SK-N-SH (cell line): ENCODE measurements around the gene SLC12A9. TPM values are rescaled to one million over a fixed set of nuclear protein-coding genes. Genes with fewer than 3 reads are reported as not detected.

Source experiments
- CTCF ChIA-PET: fragments of 300-600, 350-600 bp; formaldehyde crosslinking; extraction: SDS; loops from one replicate; lab custom pipeline; 2021; lab: Yijun Ruan, JAX
- POLR2A ChIA-PET: fragments of 350-600 bp; sonication (Branson Sonifier 250); formaldehyde crosslinking; extraction: SDS; loops from one replicate; lab custom pipeline; 2020; ENCODE audit warnings: antibody characterized with exemption, inconsistent platforms; lab: Yijun Ruan, JAX
- DNase-seq: peaks from one replicate; pipeline ENCODE4 v3.0.0; 2012
- H2AFZ ChIP-seq: fragments of 200-600 bp; sonication (generic); 2 replicates; pipeline ENCODE4 v1.8.1; 2016; ENCODE audit warnings: antibody characterized with exemption, mild to moderate bottlenecking, low read depth
- H3F3A ChIP-seq: fragments of 200-600 bp; sonication (generic); replicated peaks from 2 replicates; pipeline ENCODE3; 2016; ENCODE audit warnings: antibody characterized with exemption, mild to moderate bottlenecking; ENCODE audit not compliant: insufficient read depth
- H3K27ac ChIP-seq, 2 experiments: fragments of 200-500 bp in 1 of 2; fragments of 200-600 bp in 1 of 2; sonication (Bioruptor generic) in 1 of 2; sonication (generic), shearing (Covaris generic) in 1 of 2; 2 replicates each; pipeline versions ENCODE4 v1.5.1 to v1.6.1; 2014 to 2016; ENCODE audit warnings: low read depth in 2 of 2, inconsistent platforms in 1 of 2, low read length in 1 of 2, mild to moderate bottlenecking in 1 of 2, mixed read lengths in 1 of 2
- H3K27me3 ChIP-seq: fragments of 200-600 bp; sonication (generic), shearing (Covaris generic); 2 replicates; pipeline ENCODE4 v1.6.1; 2016; ENCODE audit warnings: mixed run types; ENCODE audit not compliant: insufficient read depth
- H3K36me3 ChIP-seq, 2 experiments: fragments of 200-500 bp in 1 of 2; fragments of 200-600 bp in 1 of 2; sonication (Bioruptor generic) in 1 of 2; sonication (generic) in 1 of 2; replicated peaks in 1 of 2; 2 replicates each; pipeline versions ENCODE3 to v1.5.1; 2014 to 2016; ENCODE audit warnings: low read length in 1 of 2, mild to moderate bottlenecking in 1 of 2; ENCODE audit not compliant: insufficient read depth in 2 of 2, control insufficient read depth in 1 of 2
- H3K4me1 ChIP-seq, 2 experiments: fragments of 200-500 bp in 1 of 2; fragments of 200-600 bp in 1 of 2; sonication (Bioruptor generic) in 1 of 2; sonication (generic), shearing (Covaris generic) in 1 of 2; 2 replicates each; pipeline versions ENCODE4 v1.5.1 to v1.6.1; 2014 to 2016; ENCODE audit warnings: low read depth in 1 of 2, low read length in 1 of 2, mixed run types in 1 of 2; ENCODE audit not compliant: insufficient read depth in 2 of 2, control insufficient read depth in 1 of 2
- H3K4me2 ChIP-seq: fragments of 200-600 bp; sonication (generic), shearing (Covaris generic); 2 replicates; pipeline ENCODE4 v1.6.1; 2017; ENCODE audit warnings: mixed run types
- H3K4me3 ChIP-seq, 2 experiments: fragments of 200-500 bp in 1 of 2; fragments of 200-600 bp in 1 of 2; sonication (Bioruptor generic) in 1 of 2; sonication (generic), shearing (Covaris generic) in 1 of 2; 2 replicates each; pipeline versions ENCODE4 v1.5.1 to v1.8.1; 2014 to 2016; ENCODE audit warnings: low read depth in 2 of 2, inconsistent platforms in 1 of 2, low read length in 1 of 2, mild to moderate bottlenecking in 1 of 2, mixed read lengths in 1 of 2, moderate library complexity in 1 of 2
- H3K79me2 ChIP-seq: fragments of 200-600 bp; sonication (generic); 2 replicates; pipeline ENCODE4 v1.8.1; 2017; ENCODE audit warnings: mild to moderate bottlenecking; ENCODE audit not compliant: insufficient read depth
- H3K9ac ChIP-seq: fragments of 200-600 bp; sonication (generic); 2 replicates; pipeline ENCODE4 v1.6.1; 2017; ENCODE audit warnings: mixed run types
- H3K9me2 ChIP-seq: fragments of 200-600 bp; sonication (generic); 2 replicates; pipeline ENCODE4 v1.6.1; 2017; ENCODE audit warnings: mixed run types
- H3K9me3 ChIP-seq: fragments of 200-600 bp; sonication (generic); 2 replicates; pipeline ENCODE4 v1.6.1; 2017; ENCODE audit warnings: mixed run types, mild to moderate bottlenecking, moderate library complexity
- H4K20me1 ChIP-seq: fragments of 200-600 bp; sonication (generic); 2 replicates; pipeline ENCODE4 v1.6.1; 2017; ENCODE audit warnings: mild to moderate bottlenecking, mixed run types; ENCODE audit not compliant: insufficient read depth
- CHD2 ChIP-seq: fragments of 150-350 bp; IDR thresholded peaks from 2 replicates; pipeline ENCODE4 v1.6.1; 2018; ENCODE audit warnings: low read length; ENCODE audit not compliant: partially characterized antibody
- CTCF ChIP-seq: fragments of 200-600 bp; sonication (generic); IDR thresholded peaks from 2 replicates; pipeline ENCODE4 v1.6.1; 2017; ENCODE audit warnings: antibody characterized with exemption, mild to moderate bottlenecking, moderate library complexity
- EP300 ChIP-seq, 2 experiments: IDR thresholded peaks; 2 replicates each; pipeline versions ENCODE4 v1.4.0 to v1.6.1; 2012; ENCODE audit warnings: borderline replicate concordance in 1 of 2, low read depth in 1 of 2, low read length in 1 of 2
- EZH2phosphoT487 ChIP-seq: fragments of 200-600 bp; sonication (generic); IDR thresholded peaks from 2 replicates; pipeline ENCODE4 v1.6.1; 2017; ENCODE audit warnings: low read depth, mixed run types, mild to moderate bottlenecking, antibody characterized with exemption, moderate library complexity, borderline replicate concordance
- FOXJ3 ChIP-seq: sonication (generic); formaldehyde crosslinking; IDR thresholded peaks from 2 replicates; pipeline ENCODE4 v1.5.1; 2020; ENCODE audit warnings: mild to moderate bottlenecking, missing genetic modification reagents
- GABPA ChIP-seq: IDR thresholded peaks from 2 replicates; pipeline ENCODE4 v1.4.0; 2012; ENCODE audit warnings: low read depth, mild to moderate bottlenecking
- IRF3 ChIP-seq: fragments of 150-350 bp; IDR thresholded peaks from 2 replicates; pipeline ENCODE4 v1.6.1; 2016; ENCODE audit warnings: mild to moderate bottlenecking, low read depth, low read length
- JUND ChIP-seq: IDR thresholded peaks from 2 replicates; pipeline ENCODE4 v1.4.0; 2012
- MAX ChIP-seq: IDR thresholded peaks from 2 replicates; pipeline ENCODE4 v1.4.0; 2012; ENCODE audit warnings: low read depth
- MEF2A ChIP-seq: IDR thresholded peaks from 2 replicates; pipeline ENCODE4 v1.4.0; 2012; ENCODE audit warnings: low read depth, borderline replicate concordance
- RAD21 ChIP-seq: IDR thresholded peaks from 2 replicates; pipeline ENCODE4 v1.6.1; 2012; ENCODE audit warnings: mild to moderate bottlenecking, low read length
- SIN3A ChIP-seq: IDR thresholded peaks from 2 replicates; pipeline ENCODE4 v1.6.1; 2012; ENCODE audit warnings: low read depth, mild to moderate bottlenecking, low read length, moderate library complexity, borderline replicate concordance
- TEAD4 ChIP-seq: IDR thresholded peaks from 2 replicates; pipeline ENCODE4 v1.4.0; 2012; ENCODE audit warnings: mild to moderate bottlenecking, borderline replicate concordance; ENCODE audit not compliant: insufficient read depth
- USF1 ChIP-seq: IDR thresholded peaks from 2 replicates; pipeline ENCODE4 v1.4.0; 2012; ENCODE audit warnings: low read depth, borderline replicate concordance
- USF2 ChIP-seq: fragments of 150-350 bp; IDR thresholded peaks from 2 replicates; pipeline ENCODE4 v1.6.1; 2017; ENCODE audit warnings: antibody characterized with exemption, low read length, low read depth, borderline replicate concordance
- YY1 ChIP-seq: IDR thresholded peaks from 2 replicates; pipeline ENCODE4 v1.4.0; 2012; ENCODE audit warnings: low read depth, mild to moderate bottlenecking
- ZBTB33 ChIP-seq: IDR thresholded peaks from 2 replicates; pipeline ENCODE4 v1.4.0; 2012; ENCODE audit warnings: low read depth, borderline replicate concordance
- WGBS: methylation state at CpG from one replicate; pipeline ENCODE4 v1.1.6; 2017; ENCODE audit warnings: low lambda C conversion rate; 5-methylcytosine and 5-hydroxymethylcytosine counted together
- polyA plus RNA-seq, 3 experiments: library from polyadenylated mRNA; depleted of rRNA; stranded (reverse); fragments of >200 nt; gene quantifications; 2 replicates each; pipeline ENCODE4 v1.2.3, GENCODE V29; 2012

The SLC12A9 gene
- polyA plus RNA-seq, 1 of the 3 experiments (the other 2 are of a cell fraction), result 29.7 TPM

GRCh38 chr7:100882201-100882600 lies 29.7 kb downstream of the SLC12A9 start (continued):
- no peak for TF ChIP-seq USF2
- TF ChIP-seq YY1, result no peak
- TF ChIP-seq, all 33 proteins: peak for 0

- peaks cover 14 to 16% of the 10 kb centered on the region in 2 experiments; a peak in 2 of 4 replicates for H3K4me1 ChIP-seq
- H3K9ac ChIP-seq, result no peak overlapping the region
- 97% methylated on average over 24 of the region's 24 CpGs for WGBS
- no peaks in the 10 kb centered on the region for H3K9me3 ChIP-seq
- peaks cover 45% of the 10 kb centered on the region for H4K20me1 ChIP-seq
- H3K36me3 ChIP-seq, result peaks cover 77 to 84% of the 10 kb centered on the region in 2 experiments
- CTCF ChIA-PET, result interaction anchor here (3.3 kb wide), 1 partner anchor 12 kb away, joined by 18 read pairs; the partner anchor contains the start of gene ACHE
- H3K9me2 ChIP-seq, result no peaks in the 10 kb centered on the region
- H3K4me2 ChIP-seq, result no peak overlapping the region
- H2AFZ ChIP-seq, result no peak overlapping the region
- H3K79me2 ChIP-seq, result peaks cover 78% of the 10 kb centered on the region
- POLR2A ChIA-PET, result no interaction called here
- no peaks in the 10 kb centered on the region for H3K27me3 ChIP-seq
- no peak overlapping the region for H3K4me3 ChIP-seq
- H3F3A ChIP-seq, result peaks cover 38% of the 10 kb centered on the region
- H3K27ac ChIP-seq, result no peak overlapping the region
- no peak for TF ChIP-seq CTCF
- no peak for TF ChIP-seq SIN3A
- no peak for TF ChIP-seq TEAD4
- no peak for TF ChIP-seq USF2
- no peak for TF ChIP-seq ZBTB33
- TF ChIP-seq IRF3, result no peak
- no peak for TF ChIP-seq EP300 (IDR thresholded peaks at IDR 0.05; ENCODE audit: borderline replicate concordance in 1 of 2, low read depth in 1 of 2, low read length in 1 of 2)
- TF ChIP-seq JUND, result no peak
- no peak for TF ChIP-seq MAX
- no peak for TF ChIP-seq EZH2phosphoT487
- no peak for TF ChIP-seq GABPA
- TF ChIP-seq FOXJ3 (CRISPR knock-in tag), result no peak
- no peak for TF ChIP-seq MEF2A
- no peak for TF ChIP-seq CHD2
- no peak for TF ChIP-seq USF1
- TF ChIP-seq YY1, result no peak
- no peak for TF ChIP-seq RAD21
- TF ChIP-seq, all 33 proteins: peak for 0
- DNase-seq, result peak; percentile 32
Observed at GRCh38 chr7:100882785-100883526, 30.4 kb downstream of the SLC12A9 start.
